HG02852 (cell line): ENCODE results near the gene SELENON.

Experiments used
- ATAC-seq: cut with Tn5 transposase; IDR thresholded peaks from one replicate; pipeline ENCODE4 v1.9.1; 2021; ENCODE audit warnings: mild to moderate bottlenecking, moderate library complexity; ENCODE audit not compliant: unreplicated experiment

The SELENON gene

DNA sequence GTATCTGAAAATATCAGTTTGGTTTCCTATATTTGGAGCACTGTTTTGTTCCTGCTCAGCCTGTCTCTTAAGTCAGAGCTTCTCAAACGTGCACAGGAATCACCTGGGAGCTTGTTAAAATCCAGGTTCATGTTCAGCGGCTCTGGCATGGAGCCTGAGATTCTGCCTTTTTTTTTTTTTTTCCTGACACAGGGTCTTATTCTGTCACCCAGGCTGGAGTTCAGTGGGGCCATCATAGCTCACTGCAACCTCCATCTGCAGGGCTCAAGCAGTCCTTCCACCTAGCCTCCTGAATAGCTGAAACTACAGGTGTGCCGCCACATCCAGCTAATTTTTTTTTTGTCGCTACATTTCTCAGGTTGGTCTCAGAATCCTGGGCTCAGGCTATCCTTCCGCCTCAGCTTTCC lies 12.2 kb upstream of the SELENON start:
- ATAC-seq, result no peak

DNA sequence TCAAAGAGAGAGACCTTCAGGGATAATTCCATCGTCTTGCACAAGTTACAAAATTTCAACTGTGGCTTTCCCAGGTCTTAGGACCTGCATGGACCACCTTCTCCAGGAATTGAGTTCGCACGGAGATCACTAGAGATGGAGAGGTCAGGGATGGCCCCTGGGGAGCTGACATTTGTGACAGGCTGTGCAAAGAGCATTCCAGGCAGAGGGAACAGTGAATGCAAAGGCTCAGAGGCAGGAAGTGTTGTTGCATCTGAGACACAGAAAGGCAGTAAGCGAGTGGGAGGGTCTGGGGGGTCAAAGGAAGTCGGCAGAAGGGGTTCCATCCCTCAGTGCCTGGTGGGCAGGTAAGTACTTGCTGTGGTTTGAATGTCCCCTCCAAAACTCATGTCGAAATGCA lies 9.5 kb upstream of the SELENON start:
- no peak for ATAC-seq

DNA sequence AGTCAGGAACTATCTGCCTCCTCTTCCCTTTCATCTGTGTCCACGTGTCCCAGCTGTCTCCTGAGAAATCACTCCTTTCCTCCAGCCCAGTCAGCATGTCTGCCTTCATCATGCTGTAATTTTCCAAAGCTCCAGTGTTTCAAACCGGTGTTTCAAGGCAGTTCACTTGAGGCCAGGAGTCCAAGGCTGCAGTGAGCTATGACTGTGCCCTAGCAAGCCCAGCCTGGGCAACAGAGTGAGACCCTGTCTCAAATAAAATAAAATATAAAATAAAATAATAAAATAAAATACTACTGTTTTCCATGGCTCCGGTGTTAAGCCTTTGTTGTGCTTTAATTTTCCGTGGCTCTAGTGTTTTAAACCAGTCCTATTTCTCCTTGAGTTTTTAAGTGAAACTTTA lies 7.9 kb upstream of the SELENON start:
- ATAC-seq, result no peak

DNA sequence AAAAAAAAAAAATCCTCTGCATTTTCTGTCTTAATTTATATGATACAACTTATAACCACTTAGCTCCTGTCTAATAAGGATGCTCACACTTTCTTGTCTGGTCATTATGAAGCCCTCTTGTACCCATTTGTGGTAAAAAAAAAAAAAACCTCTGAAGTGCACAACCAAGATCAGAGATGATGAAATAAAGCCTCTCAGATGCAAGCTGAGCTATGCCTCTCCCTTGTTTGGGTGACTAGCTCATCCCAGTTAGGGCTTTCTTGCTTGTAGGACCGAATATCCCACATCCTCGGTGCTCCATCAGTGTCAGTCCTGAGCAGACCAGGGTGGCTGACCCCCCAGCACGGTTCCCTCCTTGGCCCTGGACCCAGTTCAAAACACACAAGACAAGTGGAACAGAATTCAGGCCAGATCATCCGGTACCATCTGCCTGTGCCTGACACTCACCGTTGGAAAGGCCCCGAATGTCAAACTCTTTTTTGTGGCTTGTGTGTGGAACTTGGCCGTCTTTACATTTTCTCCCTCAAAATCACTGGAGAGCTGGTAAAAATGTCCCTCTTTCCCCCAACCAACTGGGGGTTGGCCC lies 6.3 kb upstream of the SELENON start:
- ATAC-seq, result no peak

DNA sequence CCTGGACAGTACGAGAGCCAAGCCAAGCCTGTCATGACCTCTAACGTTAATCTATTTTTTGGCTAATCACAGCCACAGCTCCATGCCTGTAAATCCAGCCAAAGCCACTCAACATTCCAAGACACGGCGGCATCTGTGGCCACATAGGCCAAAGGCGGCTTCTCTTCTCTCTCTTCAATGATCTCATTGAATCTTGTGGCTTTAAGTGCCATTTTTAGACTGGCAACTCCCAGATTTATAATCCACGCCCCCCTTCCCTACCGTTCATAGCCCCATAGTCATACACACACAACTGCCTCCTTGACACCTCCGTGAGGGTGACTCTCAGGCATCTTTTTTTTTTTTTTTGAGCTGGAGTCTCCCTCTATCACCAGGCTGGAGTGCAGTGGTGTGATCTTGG lies 5.7 kb upstream of the SELENON start:
- ATAC-seq, result no peak

DNA sequence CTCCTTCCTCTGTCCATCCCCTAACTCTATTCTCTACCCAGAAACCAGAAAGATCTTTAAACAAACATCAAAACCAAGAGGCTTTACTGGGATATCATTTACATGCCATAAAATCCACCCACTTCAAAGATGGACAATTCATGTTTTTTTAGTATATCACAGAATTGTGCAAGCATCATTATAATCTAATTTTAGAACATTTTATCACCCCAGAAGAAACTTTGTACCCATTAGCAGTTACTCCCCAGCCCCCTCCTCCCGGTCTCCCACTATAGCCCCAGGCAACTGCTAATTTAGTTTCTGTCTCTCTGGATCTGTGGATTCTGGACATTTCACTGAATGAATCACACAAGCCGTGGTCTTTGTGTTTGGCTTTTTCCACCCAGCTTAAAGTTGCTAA lies 4.8 kb upstream of the SELENON start:
- no peak for ATAC-seq

DNA sequence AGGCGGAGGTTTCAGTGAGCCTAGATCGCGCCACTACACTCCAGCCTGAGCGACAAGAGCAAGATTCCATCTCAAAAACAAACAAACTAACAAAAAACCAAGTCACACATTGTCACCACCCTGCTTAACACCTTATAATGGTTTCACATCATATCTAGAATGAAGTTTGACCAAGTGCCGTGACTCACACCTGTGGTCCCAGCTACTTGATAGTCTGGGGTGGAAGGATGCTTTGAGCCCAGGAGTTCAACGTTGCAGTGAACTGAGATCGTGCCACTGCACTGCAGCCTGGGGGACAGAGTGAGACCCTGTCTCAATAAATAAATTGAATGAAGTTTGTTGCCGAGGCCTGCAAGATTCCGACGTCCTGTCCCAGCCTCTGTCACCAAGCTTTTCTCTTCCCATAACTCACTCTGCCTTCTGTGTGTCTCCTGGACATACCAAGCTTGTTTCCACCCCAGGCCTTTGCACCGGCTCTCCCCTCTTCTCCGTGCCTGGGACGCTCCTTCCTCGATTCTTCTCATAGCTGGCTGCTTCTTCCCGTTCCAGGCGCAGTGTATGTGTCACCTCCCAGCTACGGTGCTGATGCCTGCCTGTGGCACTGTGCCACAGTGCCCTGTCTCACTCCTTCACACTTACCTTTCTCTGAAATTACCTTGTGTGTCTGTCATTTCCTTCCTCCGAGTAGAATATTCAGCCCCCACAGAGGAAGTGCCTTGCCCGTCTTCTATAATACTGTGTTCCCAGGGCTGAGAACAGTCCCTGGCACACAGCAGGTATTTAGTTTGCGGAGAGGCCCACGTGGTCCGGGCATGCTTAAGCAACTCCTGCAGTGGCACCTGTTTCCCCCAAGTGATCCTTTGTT lies 3.8 kb upstream of the SELENON start:
- ATAC-seq, result no peak

DNA sequence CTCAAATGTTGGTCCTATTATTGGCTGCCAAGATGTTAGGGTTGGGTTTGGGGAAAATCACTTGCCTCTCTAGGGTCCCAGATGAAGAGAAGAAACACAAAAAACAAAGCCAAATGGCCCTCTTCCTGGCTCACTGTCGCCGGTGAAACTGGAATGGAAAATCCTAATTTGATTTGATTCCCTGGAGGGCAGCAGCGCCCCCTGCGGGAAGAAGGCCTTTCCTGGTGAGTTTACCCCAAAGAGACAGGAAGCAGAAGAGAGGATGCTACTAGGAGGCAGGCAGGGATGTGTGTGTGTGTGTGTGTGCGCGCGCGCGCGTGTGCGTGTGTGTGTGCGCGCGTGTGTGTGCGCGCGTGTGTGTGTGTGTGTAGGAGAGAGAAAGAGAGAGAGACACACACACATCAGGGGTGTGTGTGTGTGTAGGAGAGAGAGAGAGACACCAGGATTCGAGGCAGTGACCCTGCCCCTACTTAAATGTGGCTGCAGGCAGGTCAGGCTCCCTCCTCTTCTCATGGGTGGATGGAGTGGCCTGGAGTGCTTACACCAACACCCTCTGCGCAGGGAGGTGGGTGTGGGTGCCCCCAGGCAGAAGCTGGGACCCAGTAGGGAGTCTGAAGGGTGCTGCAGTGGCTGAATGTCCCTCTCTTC lies 3.1 kb upstream of the SELENON start:
- ATAC-seq, result no peak

DNA sequence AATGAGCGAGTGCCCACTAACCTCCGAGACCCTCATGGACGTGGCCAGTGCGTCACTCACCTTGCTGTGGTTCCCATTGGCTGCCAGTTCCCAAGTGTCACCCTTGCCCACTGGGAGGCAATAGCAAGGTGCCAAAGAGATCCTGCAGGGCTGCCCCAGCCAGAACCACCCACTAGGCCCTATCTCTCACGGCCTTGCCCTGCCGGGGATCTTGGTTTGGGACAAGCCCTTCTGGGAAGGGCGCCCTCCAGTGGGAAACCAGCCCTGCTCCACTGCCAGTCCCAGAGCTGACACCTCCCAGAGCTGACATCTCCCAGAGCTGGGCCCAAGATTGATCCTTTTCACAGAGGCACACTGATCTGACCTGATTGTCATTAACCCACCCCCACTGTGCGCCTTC lies 2.1 kb upstream of the SELENON start:
- no peak for ATAC-seq

DNA sequence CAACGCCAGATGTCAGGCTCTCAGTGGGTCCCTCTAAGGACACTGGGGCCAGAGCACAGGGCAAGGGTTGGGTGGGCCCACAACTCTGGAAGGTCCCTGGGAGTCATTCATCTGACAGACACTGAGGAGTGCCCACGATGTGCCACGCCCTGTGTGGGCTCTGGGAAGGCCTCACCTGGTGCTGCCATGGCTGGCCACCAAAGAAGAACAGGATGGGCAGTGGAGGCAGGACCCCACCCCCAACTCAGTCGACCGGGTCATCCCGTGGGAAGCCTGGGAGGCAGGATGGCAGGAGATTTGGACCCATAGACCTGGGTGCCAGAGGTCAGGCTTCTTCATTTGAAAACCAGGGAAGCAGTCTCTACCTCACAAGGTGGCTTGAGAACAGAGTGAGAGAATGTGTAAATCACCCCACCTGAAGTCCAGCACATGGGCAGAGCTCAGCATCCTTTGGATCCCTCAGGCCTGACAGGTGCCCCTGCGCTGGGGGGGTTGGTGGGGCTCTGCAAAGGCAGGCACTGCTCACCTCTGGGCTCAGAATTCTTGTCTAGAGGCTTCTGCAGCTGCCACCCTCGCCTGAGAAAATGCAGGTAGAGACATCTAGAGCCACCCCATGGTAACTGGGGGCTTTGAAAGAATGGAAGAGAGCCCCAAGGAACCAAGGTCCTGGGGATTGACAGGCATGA lies 1.2 kb upstream of the SELENON start:
- no peak for ATAC-seq

DNA sequence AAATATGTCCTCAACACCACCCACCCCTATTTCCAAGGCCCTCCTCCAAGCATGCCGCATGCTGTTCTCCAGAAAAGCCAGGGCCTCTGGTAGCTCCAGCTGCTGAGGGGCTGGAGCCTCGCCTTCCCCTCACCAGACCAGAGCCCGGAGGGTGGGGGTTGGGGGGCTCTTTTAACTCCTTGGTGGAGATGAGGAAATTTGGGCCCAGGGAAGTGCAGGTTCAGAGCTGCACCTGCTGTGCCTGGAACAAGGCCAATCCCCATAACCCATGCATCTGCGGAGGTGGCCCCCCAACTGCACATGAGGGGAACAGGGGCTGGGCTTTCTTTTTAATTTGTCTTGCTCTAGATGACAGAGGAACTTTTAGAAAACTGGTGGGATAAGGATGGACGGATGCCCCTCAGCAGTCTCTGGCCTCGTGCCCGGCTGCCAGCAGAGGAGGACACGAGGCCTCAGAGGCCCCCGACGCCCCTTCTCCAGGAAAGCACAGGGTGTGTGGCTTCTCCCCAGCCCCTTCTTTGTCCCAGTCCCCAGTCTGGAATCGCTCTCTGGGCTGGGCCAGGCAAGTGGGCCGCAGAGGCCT lies 550 bp upstream of the SELENON start:
- no peak for ATAC-seq

DNA sequence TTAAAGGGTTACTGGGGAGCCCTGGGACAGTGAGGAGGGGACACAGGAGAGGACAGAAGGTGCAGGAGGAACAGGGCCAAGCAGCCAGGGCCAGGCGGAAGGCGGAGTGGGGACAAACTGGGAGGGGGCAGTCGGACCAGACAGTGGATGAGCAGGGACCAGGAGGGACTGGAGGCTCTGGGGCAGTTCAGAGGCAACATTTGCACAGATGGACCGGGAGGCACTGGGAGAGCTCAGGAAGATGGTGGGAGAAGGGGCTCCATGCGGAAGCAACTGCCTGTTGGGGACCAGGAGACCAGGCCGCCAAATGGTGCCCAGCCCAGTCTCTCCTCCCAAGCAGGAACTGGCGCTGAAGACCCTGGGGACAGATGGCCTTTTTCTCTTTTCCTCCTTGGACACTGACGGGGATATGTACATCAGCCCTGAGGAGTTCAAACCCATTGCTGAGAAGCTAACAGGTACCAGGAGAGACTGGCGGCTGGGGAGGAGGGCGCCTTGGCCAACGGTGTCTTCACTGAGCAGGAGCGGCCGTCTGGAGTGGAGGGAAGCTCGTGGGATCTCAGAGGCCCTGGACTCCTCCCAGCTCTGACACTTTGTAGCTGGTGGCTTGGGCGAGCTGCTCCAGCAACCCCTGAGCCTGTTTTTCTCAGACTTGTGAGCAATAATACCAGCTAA lies 847 bp downstream of the SELENON start:
- no peak for ATAC-seq

DNA sequence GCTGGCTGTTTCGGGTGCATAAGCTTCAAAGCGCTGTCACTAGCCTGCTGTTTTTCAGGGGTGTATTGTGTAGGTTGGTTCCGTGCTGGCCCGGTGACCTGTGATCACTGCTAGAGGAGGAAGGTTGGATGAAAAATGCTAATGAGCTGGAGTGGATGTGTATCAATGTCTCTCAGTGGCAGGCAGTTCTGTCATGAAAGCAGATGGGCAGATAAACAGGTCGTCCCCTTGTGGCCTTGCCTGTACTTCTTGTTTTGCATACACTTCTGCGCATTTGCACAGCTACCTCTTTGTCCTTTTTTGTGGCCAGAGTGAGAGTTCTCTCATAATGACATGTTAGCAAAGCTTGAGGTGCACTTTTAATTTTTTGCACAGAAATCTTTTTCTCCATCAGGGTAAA lies 2.9 kb downstream of the SELENON start:
- ATAC-seq, result peak; percentile 61

DNA sequence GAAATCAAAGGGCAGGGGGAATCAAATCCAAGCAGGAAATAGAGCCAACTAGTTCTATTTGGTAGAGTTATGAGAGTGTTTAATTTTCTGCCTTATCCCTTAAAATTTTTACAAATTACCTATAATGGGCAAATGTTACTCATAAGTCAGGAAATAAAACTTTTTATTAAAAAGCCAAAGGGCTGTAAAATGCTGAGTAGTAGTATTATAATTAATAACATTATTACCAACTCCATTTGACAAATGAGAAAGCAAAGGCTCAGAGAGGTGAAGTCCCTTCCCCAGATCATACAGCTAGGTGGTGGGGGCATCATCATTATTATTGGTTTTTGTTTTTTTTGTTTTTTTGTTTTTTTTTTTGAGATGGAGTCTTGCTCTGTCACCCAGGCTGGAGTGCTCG lies 3.4 kb downstream of the SELENON start:
- ATAC-seq, result no peak

DNA sequence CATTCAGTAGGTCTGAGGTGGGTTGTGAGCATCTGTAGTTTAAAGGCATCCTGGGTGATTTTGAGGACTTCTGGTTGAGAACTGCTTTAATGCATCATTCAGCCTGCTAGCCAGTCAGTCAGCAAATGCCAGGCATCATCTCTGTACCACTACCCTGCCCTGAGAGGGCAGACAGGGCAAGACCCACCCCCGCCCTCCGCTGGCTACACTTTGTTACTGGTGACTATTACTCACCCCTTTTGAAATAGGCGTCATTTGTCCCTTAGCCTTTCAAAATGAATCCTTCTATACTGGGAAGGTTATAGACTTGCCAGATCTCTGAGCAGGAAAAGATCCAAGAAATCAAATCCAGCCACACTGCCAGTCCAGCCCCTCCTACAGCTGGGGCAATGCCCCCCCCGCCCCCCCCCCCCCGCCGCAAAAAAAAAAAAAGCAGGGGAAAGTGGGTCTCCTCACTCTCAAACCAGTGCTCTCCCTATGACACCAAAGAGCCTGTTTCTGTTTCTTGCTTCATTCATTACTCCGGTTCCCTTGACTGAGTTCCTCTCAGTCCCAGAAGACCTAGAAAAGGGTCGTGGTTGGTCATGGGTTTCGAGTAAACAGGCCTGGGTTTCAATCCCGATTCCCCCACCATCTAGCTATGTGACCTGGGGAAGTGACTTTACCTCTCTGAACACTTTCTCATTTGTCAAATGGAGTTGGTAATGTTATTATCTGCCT lies 4.4 kb downstream of the SELENON start:
- ATAC-seq, result peak; percentile 42

DNA sequence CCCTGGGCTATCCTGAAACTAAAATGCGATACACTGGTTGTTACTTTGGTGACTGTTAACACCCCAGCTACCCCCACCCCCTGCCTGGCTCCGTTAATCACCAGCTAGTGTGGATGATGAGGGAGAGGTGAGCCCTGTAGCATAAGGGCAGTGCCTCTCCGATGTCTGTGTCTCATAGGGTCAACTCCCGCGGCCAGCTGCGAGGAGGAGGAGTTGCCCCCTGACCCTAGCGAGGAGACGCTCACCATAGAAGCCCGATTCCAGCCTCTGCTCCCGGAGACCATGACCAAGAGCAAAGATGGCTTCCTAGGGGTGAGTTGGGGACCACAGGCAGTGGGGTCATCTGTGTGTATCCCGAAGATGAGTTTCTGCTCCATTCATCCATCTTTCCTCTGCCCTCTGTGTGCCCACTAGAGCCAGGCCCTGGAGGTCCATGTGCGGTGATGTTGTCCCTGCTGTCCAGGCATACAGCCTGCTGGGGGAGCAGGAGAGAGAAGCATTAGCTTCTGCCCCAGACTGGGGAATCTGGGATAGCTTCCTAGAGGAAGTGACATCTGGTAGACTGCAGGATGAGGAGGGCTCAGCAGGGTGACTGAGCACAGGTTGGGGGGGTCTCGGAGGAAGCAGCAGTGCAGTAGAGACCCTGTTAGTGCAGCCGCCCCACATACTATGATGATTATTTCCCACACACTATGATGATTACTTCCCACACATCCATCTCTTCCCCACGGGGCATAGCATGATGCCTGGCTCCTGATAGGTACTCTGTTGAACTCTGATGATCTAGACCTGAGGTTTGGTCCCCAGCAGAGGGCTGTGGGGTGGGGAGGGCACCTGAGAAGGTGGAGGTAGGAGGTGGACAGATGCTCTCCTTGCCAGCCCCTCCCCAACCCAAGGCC lies 5.2 kb downstream of the SELENON start:
- no peak for ATAC-seq

DNA sequence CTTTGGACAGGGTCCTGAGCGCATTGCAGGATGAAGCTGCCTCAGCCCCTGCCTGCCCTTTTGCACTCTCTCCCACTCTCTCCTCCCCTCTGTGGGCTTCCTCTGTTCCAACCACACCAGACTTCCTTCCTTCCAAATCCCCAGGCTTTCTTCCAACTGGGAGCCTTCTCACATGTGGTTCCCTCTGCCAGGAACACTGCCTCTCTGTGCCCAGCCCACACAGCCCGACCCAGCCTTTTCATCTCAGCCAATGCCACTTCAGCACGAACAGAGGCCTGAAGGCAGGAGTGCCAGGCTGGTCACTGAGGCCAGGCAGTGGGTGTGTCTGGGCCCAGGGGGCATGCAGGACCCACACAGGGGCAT lies 5.9 kb downstream of the SELENON start:
- no peak for ATAC-seq

DNA sequence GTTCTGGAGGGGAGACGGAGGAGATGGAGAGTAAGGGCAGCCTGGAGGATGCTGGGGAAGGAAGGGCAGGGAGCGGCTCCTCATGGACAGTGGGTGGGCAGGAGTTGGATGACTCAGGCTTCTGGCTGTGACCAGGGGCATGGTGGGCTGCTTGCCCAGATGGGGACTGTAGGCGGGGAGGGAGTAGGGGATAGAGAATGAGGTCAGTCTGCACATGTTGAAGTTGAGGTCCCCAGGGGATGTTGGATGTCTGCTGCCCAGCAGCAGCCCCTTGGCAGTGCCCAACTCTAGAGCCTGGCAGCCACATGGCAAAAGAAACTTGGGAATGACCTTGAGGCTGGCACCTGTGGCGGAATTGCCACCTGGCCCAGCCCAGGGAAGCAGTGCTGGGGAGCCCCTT lies 6.4 kb downstream of the SELENON start:
- no peak for ATAC-seq
